Inflammatory macrophage (primary cell): Measurements from ENCODE around the gene DNASE1L3.
"Not testable (repeated sequence)": the region's sequence is repeated elsewhere in the genome, so short reads cannot be mapped to it uniquely, and the experiment has no call there.

Experiments
- DNase-seq, 2 donors: peaks; one replicate each; pipeline ENCODE4 v3.0.0-alpha.2; 2020 to 2022
- total RNA-seq, 18 experiments: gene quantifications; one replicate each; lab custom pipeline; 2026; ENCODE audit warnings: mixed read lengths in 6 of 18, inconsistent platforms in 2 of 18; lab: John Stamatoyannopoulos, UW

Gene DNASE1L3, protein sequence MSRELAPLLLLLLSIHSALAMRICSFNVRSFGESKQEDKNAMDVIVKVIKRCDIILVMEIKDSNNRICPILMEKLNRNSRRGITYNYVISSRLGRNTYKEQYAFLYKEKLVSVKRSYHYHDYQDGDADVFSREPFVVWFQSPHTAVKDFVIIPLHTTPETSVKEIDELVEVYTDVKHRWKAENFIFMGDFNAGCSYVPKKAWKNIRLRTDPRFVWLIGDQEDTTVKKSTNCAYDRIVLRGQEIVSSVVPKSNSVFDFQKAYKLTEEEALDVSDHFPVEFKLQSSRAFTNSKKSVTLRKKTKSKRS
- 0.05 to 3.4 (median 0.68) reads per million in 18 experiments for total RNA-seq

DNA sequence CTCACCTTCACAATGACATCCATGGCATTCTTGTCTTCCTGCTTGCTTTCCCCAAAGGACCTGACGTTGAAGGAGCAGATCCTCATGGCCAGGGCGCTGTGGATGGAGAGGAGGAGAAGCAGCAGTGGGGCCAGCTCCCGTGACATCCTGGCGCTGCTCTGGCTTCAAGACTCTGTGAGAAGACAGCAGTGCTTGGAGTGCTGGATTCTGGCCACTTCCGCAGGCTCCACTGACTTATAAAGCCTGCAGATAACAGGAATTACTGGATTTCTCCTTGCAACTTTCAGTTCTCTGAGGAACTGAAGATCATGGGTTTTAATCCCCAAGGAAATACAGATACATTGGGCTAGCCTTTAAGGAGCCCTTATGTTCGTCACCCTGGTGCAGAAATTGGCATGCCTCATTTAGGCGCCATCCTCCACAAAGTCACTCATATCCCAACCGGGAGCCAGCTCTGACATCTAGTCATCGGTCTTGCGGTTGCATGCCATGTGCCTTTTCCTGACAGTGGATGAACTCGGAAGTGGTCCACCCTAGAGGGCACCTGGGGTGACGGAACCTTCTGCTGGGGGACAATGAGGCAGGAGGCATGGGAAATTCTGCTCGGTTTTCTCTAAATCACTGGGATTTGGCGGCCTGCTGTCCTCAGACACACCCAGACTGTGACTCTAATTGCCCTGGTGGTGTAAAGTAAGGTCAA lies at the start of gene DNASE1L3:
TSS of gene DNASE1L3 (minus strand) at position 212 of the 700 bp plus-strand sequence. CDS start at position 146, 66 bp downstream.
- no peak for DNase-seq

DNA sequence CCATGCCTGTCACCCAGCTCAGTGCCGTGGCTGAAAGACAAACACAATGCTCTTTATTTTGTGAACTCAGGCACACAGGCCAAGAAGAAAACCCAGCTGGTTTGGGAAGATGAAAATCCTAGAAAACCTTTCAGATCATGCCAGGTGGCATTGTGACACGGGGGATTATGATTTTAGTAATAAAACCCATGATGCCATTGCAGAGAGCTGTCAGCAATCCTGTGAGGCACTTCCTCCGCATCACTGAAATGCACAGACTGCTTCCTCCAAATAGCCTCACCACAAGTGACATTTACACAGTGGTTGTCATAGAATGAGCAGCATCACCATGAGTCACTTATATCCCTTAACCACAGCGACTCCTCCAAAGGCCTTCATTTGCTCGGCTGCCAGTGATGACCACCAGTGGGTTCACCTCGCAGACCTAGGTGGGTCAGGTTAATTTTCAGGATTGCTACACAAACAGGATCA lies 49.5 kb upstream of the DNASE1L3 start:
- peak; percentile 80 to 90 for DNase-seq

DNA sequence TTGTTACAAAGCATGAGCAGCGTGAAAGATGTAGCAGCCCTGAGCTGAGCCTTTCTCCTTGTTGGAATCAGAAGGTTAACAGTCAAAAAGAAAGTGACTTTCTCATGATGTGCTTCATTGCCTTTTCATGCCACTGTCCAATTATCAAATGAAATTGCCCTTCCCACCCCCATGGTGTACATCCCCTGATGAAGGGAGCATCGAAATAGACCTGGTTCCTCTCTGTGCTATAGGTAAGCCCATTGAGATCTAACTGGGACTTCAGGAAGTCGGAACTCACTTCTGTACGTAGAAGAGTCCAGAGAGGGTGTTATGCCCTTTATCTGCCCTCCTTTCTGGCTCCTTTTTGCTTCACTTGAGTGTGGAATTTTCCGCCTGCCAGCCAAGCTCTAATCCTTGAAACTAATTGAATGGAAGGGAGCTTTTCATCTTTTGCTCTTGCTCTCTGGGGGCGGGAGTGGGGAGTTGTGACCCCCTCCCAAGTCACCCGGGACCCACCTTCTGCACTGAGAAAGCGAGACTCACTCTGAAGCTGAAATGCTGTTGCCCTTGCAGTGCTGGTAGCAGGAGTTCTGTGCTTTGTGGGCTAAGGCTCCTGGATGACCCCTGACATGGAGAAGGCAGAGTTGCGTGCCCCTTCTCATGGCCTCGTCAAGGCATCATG lies 47.8 kb upstream of the DNASE1L3 start:
- no peak for DNase-seq

DNA sequence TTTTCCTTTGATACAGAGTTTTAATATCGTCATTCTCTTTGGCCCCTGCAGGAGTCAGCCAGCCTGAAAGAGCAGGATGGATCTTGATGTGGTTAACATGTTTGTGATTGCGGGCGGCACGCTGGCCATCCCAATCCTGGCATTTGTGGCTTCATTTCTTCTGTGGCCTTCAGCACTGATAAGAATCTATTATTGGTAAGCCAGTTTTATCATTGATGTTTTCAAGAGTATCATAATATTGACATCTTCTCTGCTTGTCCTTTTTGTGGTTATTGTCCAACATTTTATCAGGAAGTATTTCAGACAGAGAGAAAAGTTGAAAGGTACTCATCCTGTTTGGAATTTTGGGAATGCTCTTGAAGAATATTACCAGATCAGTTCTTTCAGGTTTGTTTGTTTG lies 45.7 kb upstream of the DNASE1L3 start:
- DNase-seq, result no peak

DNA sequence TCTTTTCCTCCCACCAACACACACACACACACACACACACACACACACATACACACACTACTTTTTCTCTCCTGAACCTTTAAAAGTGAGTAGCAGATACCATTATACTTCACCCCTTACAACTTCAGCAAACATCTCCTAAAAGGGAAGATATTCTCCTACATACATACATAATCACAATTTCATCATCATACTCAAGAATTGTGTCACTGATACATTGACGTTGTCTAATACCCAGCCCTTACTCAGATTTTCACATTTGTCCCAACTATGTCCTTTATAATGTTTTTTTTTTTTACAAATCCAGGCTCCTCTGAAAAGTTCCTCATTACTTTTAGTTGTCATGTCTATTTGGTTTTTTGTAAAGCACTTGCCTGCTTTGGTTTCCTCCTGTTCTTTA lies 45.3 kb upstream of the DNASE1L3 start:
- DNase-seq, result peak in 1 of 2 donors; percentile 54

DNA sequence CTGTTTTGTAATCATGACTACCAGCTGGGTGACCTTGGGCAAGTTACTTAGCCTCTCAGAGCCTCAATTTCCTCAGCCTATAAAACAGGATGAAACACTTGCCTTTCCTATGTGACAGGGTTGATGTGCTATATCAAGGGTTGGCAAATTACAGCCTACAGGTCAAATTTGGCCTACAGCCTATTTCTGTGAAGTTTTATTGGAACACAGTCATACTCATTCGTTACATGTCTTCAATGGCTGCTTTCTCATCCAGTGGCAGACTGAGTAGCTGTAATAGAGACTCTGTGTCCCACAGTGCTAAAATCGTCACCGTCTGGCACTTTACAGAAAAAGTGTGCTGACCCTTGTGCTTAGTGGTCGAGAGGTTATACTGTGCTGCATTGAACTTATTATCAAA lies 43.4 kb upstream of the DNASE1L3 start:
- DNase-seq, result no peak

DNA sequence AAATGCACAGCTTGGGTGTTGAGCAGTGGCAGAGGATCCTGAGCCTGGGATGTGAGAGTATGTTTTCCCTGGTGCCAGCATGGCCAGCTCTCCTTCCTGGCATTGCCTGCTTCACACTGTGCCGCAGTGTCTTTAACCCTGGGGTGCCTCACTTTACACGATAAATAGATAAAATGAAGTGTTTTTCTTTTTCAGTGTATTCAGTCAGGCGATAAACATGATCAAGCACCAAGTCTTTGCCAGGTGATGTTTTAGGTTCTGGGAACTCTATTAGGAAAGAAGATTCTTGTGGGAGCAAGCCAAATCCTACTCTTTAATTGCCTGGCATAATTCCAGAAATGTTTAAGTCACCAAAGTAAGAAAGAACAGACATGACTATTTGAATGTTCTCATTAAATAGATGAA lies 40.9 kb upstream of the DNASE1L3 start:
- DNase-seq, result no peak

DNA sequence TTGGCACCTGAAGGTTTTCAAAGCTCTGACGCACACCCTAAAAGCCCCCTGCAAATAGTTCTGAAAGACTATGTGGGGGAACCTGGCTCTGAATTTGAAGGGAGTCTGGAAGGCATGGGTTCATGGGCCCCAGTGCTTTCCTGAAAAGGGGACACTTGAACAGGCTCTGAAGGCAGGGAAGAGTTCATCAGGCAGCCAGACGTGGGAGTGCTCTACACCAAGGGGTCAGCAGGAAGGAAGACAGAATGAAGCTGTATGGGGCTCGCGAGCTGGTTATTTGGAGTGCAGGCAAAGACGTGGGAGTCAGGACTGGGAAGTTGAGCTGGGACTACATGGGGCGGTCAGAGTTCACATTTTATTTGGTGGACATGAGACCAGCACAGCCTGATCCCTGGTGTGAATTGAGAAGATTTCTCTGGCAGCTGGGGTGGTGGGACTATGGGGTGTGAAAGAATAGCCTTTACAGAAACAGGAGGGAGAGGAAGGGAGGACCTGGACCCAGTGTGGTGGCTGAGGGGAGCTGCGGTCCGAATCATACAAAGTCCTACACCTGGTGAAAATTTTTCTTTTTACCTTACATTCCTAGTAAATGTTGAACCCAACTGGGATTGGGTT lies 39.4 kb upstream of the DNASE1L3 start:
- peak; percentile 25 to 44 for DNase-seq

DNA sequence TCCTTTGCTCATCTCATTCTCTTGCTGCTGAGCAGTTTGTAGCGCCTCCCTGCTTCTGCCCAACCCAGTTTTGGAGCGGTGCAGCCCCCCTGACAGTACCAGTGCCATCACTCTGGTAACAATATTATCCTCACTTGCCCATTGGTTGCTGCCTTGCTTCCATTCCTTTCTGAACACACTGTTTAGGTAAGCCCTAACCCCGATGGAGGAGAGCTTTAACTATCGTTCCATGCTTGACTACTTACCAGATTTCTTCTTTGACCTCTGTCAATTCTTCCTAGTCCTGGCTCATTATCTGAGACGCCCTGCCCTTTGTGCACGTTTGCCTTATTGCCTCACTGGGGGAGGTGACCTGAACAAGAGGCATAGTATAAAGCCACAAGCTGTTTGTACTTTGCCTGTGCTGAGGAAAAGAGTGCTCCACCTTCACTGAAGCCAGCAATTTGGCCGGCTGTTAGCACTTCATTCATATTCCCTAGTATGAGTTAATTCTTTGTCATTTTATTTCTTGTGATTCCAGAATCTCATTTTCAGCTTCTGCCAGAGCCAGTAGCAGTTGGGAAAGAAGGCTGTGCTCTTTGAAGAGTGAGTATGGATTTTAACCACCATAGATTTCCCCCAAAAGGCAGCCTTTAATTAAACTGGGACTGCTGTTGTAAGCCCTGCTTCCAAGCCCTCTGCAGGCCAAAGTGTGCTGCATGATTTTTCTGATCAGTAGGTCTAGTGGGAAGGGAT lies 38.8 kb upstream of the DNASE1L3 start:
- DNase-seq, result no peak

DNA sequence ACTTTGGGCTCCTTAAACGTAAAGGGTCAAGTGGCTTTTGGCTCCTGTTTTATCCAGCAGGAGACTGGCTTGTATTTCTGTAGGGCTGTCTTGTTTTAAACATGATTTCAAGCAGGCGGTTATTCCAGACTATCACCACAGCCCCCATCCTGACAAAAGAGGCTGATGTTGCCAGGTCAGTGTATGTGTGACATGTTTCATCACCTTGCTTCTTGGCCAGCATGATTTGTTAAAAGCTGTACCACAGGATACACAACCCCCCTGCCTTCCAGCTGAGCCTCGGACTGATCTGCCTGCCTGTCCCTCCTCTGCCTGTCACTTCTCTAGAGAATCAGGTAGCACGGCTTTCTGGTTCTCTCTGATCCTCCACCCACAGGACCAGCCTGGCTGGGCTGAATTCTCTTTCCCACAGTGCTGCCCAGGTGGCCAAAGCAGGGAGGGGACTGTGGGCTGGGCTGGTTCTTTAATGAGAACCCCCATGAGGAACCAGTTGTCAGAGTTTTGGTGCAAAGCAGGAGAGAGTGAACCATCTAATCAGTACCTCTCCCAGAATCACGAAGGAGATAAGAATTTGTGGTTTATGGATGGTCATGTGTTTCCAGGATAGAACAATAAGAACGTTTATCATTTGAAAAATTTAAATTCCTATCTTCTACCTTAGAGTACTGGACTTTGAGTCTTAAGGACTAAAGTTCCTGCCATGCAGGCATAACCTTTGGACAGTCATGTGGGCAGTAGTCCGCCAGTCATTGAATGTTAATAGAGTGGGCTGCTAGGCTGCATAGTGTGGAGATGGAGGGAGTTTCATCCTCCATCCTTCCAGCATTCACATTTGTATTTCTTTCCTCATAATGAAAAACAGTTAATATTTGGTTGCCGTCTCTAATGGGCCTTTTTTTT lies 35.6 kb upstream of the DNASE1L3 start:
- DNase-seq, result no peak

DNA sequence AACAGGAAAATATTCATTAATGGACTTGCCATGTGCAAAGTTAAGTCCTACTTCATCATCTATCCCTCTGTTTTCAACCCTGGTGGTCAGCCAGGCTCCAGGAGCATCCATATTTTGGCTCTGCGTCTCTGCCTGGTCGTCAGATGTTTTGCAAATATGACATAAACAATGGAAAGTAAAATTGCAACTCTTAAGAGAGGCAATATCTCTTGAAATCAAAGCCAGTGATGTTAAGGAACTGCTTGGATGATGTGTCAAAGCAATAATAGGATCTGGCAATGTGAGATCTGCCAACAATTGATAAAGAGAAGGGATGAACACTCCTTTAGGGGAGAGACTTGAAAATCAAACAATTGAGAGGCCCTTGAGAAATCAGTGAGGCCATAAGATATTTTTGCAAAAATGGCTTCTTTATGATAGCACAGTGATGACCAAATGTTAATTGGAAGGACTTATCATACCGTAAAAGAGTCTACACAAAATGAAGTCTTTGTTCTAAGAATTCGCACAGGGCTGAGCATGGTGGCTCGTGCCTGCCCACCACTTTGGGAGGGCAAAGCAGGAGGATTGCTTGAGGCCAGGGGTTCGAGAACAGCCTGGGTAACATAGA lies 33.3 kb upstream of the DNASE1L3 start:
- no peak for DNase-seq

DNA sequence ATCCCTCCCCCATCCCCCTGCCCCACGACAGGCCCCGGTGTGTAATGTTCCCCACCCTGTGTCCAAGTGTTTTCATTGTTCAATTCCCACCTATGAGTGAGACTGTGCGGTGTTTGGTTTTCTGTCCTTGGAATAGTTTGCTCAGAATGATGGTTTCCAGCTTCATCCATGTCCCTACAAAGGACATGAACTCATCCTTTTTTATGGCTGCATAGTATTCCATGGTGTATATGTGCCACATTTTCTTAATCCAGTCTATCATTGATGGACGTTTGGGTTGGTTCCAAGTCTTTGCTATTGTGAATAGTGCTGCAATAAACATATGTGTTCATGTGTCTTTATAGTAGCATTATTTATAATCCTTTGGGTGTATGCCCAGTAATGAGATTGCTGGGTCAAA lies 32.1 kb upstream of the DNASE1L3 start:
- not testable (repeated sequence) for DNase-seq

DNA sequence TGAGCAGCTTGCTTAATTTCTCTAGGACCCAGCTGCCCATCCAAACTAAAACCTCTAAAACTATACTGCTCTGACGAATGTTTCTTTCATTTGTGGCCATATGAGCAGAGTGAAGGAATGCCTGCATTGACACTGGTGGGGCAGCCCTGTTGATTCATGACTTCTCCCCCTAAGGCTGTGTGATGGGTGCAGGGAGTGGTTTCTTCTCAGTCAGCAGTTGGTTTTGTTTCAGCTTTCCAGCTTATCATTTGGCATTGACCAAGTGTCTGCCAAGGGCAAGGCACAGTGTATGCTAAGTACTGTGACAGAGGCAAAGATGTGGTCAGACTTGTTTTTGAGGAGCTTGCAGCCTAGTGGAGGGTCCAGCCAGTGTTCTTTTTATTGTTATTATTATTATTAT lies 31.6 kb upstream of the DNASE1L3 start:
- no peak for DNase-seq

DNA sequence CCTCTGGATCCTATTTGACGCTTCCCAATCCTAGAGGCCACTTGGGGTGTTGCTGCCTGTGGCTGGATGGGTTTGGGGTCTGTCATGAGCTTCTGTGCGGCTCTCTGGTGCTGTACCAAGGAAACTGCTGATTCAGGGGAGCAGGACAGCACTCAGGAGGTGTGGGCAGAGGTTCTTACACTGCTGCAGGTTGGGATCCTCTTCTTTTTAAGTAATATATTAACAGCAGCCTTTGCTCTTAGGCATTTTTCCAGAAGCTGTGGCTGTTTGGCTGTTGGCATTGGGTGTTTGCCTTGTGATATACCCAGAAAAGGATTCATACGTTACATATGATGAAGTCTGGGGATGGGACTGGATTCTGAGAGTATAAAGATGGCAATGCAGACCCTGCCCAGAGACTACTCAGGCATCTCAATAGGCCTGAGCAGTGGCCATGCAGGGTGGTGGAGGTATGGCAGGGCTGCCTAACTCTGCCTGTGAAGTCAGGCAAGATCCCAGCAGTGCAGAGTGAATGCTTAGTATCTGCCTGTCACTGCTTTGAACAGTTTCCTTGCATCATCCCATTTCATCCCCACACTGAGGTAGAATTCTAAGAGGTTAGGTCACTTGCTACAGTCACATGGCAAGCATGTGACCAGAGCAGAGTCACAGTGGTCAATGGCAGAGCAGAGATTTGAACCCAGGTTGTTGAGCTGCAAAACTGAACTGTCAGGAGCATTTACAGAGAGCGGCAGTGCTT lies 30.7 kb upstream of the DNASE1L3 start:
- DNase-seq, result peak in 1 of 2 donors; percentile 17

DNA sequence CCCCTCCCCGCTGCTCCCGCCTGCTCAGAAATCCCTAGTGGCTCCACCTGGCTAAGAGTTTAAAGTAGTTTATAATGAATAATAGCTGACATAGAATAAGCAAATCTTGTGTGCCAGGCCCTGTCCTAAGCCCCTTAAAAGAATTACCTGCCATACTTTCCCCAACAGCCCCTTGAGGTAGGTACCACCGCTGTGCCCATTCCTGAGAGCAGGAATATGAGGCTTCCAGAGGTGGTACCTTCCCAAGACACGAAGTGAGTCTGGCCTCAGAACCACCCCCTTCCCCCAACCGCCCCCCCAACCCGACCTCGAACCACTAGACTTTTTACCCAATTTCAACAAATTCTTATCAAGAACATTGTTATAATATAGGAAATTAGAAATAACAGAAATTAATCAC lies 28.1 kb upstream of the DNASE1L3 start:
- no peak for DNase-seq

DNA sequence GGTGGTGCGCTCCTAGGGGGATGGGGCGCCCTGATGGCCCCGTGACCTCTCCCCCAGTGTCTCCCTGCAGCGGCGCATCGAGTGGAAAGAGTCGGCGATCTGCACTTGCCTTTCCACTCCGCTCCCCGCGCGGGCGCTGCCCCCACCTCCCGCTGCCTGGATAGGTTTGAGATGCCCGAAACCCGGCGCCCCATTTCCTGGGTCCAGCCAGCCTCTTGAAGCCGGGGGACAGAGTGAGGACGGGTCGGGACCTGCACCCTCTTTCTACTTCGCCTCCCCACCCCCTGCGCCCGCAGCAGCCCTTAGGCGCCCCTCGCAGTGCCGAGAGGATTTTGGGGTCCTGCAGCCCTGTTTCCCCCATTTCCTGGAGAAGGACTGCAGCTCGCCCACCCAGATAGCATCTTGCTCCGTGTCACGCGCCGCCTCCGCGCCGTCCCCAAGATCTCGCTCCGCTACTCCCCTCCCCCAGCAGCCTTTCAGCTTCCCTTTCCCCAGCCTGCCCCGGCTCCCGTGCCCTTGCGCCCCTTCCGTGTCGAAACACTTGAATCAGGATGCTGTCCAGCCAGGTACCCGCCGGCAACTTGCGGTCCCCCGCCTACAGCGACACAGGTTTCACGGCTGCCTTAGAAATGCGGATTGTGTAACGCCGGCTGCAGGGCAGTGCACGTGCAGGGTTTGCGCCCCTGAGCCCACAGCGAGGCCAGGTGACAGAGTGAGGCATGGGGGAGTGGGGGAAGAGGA lies 27.3 kb upstream of the DNASE1L3 start:
- peak; percentile 54 to 75 for DNase-seq

DNA sequence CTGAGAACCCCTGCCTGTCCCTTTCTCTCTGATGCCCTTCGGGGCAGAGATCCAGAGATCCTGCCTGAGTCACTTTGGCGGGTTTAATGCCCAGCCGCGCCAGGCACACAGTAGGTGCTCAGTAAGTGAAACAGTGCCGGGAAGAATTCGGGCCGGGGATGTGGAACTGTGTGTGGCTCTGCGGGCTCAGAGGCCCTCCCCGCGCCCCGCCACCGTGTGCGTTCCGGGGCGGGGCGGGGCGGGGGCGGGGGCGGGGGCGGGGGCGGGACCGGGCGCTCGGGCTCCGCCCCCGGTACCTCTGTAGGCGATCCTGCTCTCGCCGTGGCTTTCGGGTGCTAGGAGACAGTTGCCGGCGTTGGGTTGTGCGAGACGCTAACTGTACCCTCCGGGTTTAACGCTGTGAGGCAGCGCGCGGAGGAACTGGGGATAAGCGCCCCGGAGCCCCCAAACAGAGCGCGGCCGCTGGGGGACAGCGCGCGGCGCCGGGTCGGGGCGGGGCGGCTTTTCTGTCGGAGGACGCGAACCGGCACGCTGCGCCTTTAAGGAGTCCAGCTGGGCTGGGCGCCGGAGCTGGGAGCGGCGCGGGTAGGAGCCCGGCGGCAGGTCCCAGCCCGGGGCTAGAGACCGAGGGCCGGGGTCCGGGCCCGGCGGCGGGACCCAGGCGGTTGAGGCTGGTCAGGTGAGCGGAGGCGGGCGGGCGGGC lies 26.6 kb upstream of the DNASE1L3 start, which contains the start of gene ABHD6:
TSS of gene ABHD6 (plus strand) at position 555 of the 703 bp plus-strand sequence. CDS start 18,795 bp downstream, outside the sequence.
- DNase-seq, result peak; percentile 61 to 78

DNA sequence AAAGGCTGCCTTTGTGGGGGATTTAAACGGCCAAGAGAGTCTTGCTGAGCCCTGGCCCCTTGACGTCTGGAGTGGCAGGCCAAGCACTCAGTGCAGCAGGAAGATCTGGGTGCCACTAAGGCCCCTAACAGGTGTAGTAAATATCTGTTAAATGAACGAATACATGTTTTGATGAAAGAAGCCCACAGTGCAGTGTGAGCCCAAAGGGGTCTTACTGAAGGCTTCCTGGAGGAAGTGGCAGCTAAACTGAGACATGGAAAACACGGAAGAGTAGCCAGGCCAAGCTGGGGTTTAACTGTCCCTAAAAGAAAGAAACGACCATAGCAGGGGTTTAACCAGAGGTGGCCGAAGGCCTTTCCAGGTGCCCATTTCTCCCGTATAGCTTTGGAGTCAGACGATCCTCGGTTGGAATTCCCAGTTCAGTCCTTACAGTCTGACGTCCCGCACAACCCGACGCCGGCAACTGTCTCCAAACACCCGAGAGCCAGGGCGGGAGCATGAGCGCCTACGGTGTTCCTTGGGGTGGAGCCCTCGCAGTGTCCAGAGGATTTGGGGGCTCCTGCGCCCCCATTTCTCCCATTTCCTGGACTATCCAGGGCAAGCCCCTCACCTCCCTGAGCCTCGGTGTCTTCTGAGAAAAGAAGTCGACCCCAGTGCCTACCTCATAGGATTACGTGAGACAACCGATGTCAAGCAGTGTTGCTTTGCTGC lies 25.9 kb upstream of the DNASE1L3 start:
- no peak for DNase-seq
